Keratinocyte (primary cell): ENCODE data around the gene TCP11. TPM values are rescaled to one million over a fixed set of nuclear protein-coding genes. Genes with fewer than 3 reads are reported as not detected.

Source experiments
- DNase-seq: peaks from one replicate; pipeline ENCODE4 v3.0.0-alpha.2; 2011; ENCODE audit warnings: low read depth, missing footprints, low spot score
- FAIRE-seq: peaks from 2 replicates; lab custom pipeline; 2011; peaks lifted over from hg19 to GRCh38; lab: Jason Lieb, UNC
- H2AFZ ChIP-seq: 2 replicates; pipeline ENCODE4 v1.6.0; 2012; ENCODE audit warnings: low read length, control low read depth, inconsistent platforms; ENCODE audit not compliant: control insufficient read depth
- H3K27ac ChIP-seq: 2 replicates; pipeline ENCODE4 v1.5.1; 2011; ENCODE audit warnings: low read length; ENCODE audit not compliant: control insufficient read depth, insufficient read depth
- H3K27me3 ChIP-seq: 3 replicates; pipeline ENCODE4 v1.6.0; 2011; ENCODE audit warnings: low read length; ENCODE audit not compliant: control insufficient read depth, insufficient read depth; ENCODE audit errors: extremely low read depth
- H3K36me3 ChIP-seq, 2 experiments: 2 replicates in 1 of 2; 3 replicates in 1 of 2; pipeline ENCODE4 v1.5.1; 2011; ENCODE audit warnings: low read length in 2 of 2, mild to moderate bottlenecking in 1 of 2; ENCODE audit not compliant: control insufficient read depth in 2 of 2, insufficient read depth in 2 of 2; ENCODE audit errors: extremely low read depth in 1 of 2
- H3K4me1 ChIP-seq: 3 replicates; pipeline ENCODE4 v1.5.1; 2011; ENCODE audit warnings: low read length; ENCODE audit not compliant: control insufficient read depth, insufficient read depth; ENCODE audit errors: extremely low read depth
- H3K4me2 ChIP-seq: 3 replicates; pipeline ENCODE4 v1.6.0; 2011; ENCODE audit warnings: low read depth, low read length; ENCODE audit not compliant: control insufficient read depth, insufficient read depth; ENCODE audit errors: extremely low read depth
- H3K4me3 ChIP-seq, 3 experiments: fragments of 200-600 bp in 1 of 3; sonication (generic) in 1 of 3; 2 replicates in 2 of 3; 3 replicates in 1 of 3; pipeline ENCODE4 v1.5.1; 2011 to 2016; ENCODE audit warnings: low read length in 3 of 3, mild to moderate bottlenecking in 3 of 3, control low read depth in 2 of 3, inconsistent platforms in 1 of 3, low read depth in 1 of 3, mixed read lengths in 1 of 3, mixed run types in 1 of 3, moderate library complexity in 1 of 3; ENCODE audit not compliant: control insufficient read depth in 2 of 3, insufficient read depth in 2 of 3; ENCODE audit errors: extremely low read depth in 1 of 3
- H3K79me2 ChIP-seq: 2 replicates; pipeline ENCODE4 v1.6.0; 2012; ENCODE audit warnings: low read length; ENCODE audit not compliant: control insufficient read depth, insufficient read depth
- H3K9ac ChIP-seq: 3 replicates; pipeline ENCODE4 v1.6.0; 2011; ENCODE audit warnings: low read length; ENCODE audit not compliant: control insufficient read depth, insufficient read depth; ENCODE audit errors: extremely low read depth
- H3K9me1 ChIP-seq: 3 replicates; pipeline ENCODE4 v1.6.0; 2011; ENCODE audit warnings: low read length; ENCODE audit not compliant: control insufficient read depth, insufficient read depth; ENCODE audit errors: extremely low read depth
- H3K9me3 ChIP-seq: 2 replicates; pipeline ENCODE4 v1.5.1; 2012; ENCODE audit warnings: low read depth, low read length; ENCODE audit not compliant: control insufficient read depth
- H4K20me1 ChIP-seq: 3 replicates; pipeline ENCODE4 v1.6.0; 2011; ENCODE audit warnings: low read length; ENCODE audit not compliant: control insufficient read depth, insufficient read depth; ENCODE audit errors: extremely low read depth
- EZH2 ChIP-seq: IDR thresholded peaks from one replicate; pipeline ENCODE4 v1.6.1; 2012; ENCODE audit warnings: inconsistent platforms, mild to moderate bottlenecking, low read length, moderate library complexity
- dilution Hi-C: fragments of 300-500 bp; cut with MboI; formaldehyde crosslinking; loops from one replicate; pipeline ENCODE4 v1.7.0; 2020; ENCODE audit warnings: low sequenced_read_pairs; ENCODE audit not compliant: extremely low pct_ligation_motif_present
- polyA plus RNA-seq, 5 experiments: library from polyadenylated mRNA; depleted of rRNA in 3 of 5; stranded (reverse) in 3 of 5; stranded (forward) in 1 of 5; unstranded in 1 of 5; fragments of >200 nt; gene quantifications; 1 replicate in 1 of 5; 2 replicates in 3 of 5; 3 replicates in 1 of 5; pipeline versions ENCODE4 v1.2.1 to v1.2.3, GENCODE V29; 2011 to 2012; ENCODE audit warnings: missing spikeins in 2 of 5, low read depth in 1 of 5, low replicate concordance in 1 of 5
- TF ChIP-seq, protein P1 (sequence below), 3 experiments: IDR thresholded peaks in 1 of 3; conservative IDR thresholded peaks in 1 of 3; optimal IDR thresholded peaks in 1 of 3; 2 replicates in 2 of 3; 3 replicates in 1 of 3; pipeline versions ENCODE3 to v1.5.1; 2011; ENCODE audit warnings: low read length in 3 of 3, mild to moderate bottlenecking in 3 of 3, moderate library complexity in 2 of 3, control low read depth in 1 of 3, inconsistent platforms in 1 of 3; ENCODE audit not compliant: insufficient read depth in 2 of 3; ENCODE audit errors: extremely low read depth in 1 of 3

The TCP11 gene
- polyA plus RNA-seq, 1 donor (not counting 4 experiments of a cell fraction or from before 2014, with no cell fraction given): not detected

DNA sequence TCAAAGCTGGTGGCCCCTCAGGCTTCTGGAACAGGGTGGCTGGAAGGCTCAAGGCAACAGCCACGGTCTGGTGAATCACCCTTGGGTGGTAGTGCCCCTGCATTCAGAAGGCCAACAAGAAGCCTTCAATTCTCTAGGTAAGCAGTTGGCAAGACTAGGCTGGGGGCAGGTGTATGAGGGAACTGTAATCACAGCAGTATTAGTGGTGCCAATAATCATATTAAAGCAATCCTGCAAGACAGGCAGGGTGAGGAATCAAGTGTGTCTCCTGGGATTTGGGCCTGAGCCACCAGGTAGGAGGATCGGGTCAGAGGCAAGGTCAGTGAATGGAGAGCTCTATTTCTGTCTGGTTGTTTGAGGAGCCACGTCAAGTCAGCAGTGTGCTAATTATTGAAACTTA lies 47.7 kb upstream of the TCP11 start:
- Histone ChIP-seq H3K9me3 (no peaks in the 10 kb centered on the region), H3K27me3 (peaks cover 3% of the 10 kb centered on the region), H3K4me2 (no peak overlapping the region), H3K36me3 (no peaks in the 10 kb centered on the region), H3K9me1 (no peaks in the 10 kb centered on the region), H2AFZ (no peak overlapping the region), H3K9ac (no peak overlapping the region), H4K20me1 (no peaks in the 10 kb centered on the region), H3K4me1 (peaks cover 7% of the 10 kb centered on the region), H3K4me3 (no peak overlapping the region), H3K79me2 (no peaks in the 10 kb centered on the region), H3K27ac (no peak overlapping the region)
- FAIRE-seq: no peak
- dilution Hi-C loops: no loop called here
- DNase-seq: no peak
- no peak for TF ChIP-seq EZH2
- TF ChIP-seq, protein P1, sequence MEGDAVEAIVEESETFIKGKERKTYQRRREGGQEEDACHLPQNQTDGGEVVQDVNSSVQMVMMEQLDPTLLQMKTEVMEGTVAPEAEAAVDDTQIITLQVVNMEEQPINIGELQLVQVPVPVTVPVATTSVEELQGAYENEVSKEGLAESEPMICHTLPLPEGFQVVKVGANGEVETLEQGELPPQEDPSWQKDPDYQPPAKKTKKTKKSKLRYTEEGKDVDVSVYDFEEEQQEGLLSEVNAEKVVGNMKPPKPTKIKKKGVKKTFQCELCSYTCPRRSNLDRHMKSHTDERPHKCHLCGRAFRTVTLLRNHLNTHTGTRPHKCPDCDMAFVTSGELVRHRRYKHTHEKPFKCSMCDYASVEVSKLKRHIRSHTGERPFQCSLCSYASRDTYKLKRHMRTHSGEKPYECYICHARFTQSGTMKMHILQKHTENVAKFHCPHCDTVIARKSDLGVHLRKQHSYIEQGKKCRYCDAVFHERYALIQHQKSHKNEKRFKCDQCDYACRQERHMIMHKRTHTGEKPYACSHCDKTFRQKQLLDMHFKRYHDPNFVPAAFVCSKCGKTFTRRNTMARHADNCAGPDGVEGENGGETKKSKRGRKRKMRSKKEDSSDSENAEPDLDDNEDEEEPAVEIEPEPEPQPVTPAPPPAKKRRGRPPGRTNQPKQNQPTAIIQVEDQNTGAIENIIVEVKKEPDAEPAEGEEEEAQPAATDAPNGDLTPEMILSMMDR (optimal IDR thresholded peaks at IDR 0.05 in 1 of 3, IDR thresholded peaks at IDR 0.05 in 1 of 3, conservative IDR thresholded peaks at IDR 0.05 in 1 of 3; ENCODE audit: extremely low read depth in 1 of 3, insufficient read depth in 2 of 3, low read length in 3 of 3): no peak

DNA sequence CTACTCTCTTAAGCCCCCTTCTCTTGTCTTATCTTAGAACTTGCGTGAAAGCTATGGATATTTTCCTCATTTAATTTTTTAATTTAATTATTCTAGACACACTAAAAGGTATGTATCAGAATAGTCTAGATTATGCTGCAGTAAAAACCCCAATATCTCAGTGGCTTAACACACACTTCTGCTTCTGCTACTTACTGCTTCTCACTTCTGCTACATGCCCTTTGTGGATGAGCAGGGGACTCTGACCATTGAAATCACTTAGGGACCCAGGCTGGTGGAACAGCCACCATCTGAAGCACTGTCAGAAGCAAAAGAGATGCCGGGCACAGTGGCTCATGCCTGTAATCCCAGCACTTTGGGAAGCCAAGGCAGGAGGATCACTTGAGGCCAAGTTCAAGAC lies 45.4 kb upstream of the TCP11 start:
- H3K9me3 ChIP-seq: no peaks in the 10 kb centered on the region
- no peak for DNase-seq
- H3K9ac ChIP-seq: no peak overlapping the region
- no peaks in the 10 kb centered on the region for H3K36me3 ChIP-seq
- H3K27ac ChIP-seq: no peak overlapping the region
- TF ChIP-seq EZH2: no peak
- TF ChIP-seq, protein P1 (optimal IDR thresholded peaks at IDR 0.05 in 1 of 3, IDR thresholded peaks at IDR 0.05 in 1 of 3, conservative IDR thresholded peaks at IDR 0.05 in 1 of 3; ENCODE audit: extremely low read depth in 1 of 3, insufficient read depth in 2 of 3, low read length in 3 of 3): no peak
- peaks cover 3% of the 10 kb centered on the region for H3K27me3 ChIP-seq
- FAIRE-seq: no peak
- no peaks in the 10 kb centered on the region for H4K20me1 ChIP-seq
- no peaks in the 10 kb centered on the region for H3K79me2 ChIP-seq
- no peak overlapping the region for H3K4me3 ChIP-seq
- no peak overlapping the region for H2AFZ ChIP-seq
- dilution Hi-C loops: no loop called here
- H3K4me1 ChIP-seq: peaks cover 13% of the 10 kb centered on the region
- no peak overlapping the region for H3K4me2 ChIP-seq
- H3K9me1 ChIP-seq: no peaks in the 10 kb centered on the region
